Suprapubic skin (tissue), 3 donors: ENCODE results near the gene ABHD5.

Experiments used
- POLR2A ChIP-seq, 2 donors: fragments of 450-650 bp; IDR thresholded peaks; one replicate each; pipeline ENCODE4 v1.6.1; 2017; ENCODE audit warnings: antibody characterized with exemption in 2 of 2, mild to moderate bottlenecking in 2 of 2, moderate library complexity in 2 of 2
- TF ChIP-seq, protein P1 (sequence below), 2 donors: fragments of 200-600 bp in 1 of 2; fragments of 450-650 bp in 1 of 2; sonication (generic) in 1 of 2; IDR thresholded peaks; one replicate each; pipeline ENCODE4 v1.5.1; 2016 to 2019; ENCODE audit warnings: antibody characterized with exemption in 2 of 2, mild to moderate bottlenecking in 1 of 2, moderate library complexity in 1 of 2

DNA sequence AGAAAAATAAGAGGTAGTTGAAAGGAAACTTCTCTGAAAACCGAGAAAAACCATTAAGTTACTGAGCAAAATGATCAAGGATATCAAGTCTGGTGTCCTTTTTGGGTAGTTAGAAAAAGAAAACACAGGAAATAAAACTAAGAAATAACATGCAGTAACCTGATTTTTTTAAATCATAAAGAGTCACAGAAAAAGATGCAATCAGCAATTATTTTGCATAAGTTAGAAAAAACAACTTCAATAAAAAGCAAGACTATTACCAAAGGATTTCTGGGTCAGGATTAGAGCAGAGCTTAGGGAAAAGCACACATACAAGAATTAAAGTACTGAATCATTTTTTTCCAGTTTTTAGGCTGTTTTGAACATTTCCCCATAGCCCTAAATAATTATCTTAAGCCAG is 40.4 kb upstream of the ABHD5 start:
- TF ChIP-seq, protein P1, sequence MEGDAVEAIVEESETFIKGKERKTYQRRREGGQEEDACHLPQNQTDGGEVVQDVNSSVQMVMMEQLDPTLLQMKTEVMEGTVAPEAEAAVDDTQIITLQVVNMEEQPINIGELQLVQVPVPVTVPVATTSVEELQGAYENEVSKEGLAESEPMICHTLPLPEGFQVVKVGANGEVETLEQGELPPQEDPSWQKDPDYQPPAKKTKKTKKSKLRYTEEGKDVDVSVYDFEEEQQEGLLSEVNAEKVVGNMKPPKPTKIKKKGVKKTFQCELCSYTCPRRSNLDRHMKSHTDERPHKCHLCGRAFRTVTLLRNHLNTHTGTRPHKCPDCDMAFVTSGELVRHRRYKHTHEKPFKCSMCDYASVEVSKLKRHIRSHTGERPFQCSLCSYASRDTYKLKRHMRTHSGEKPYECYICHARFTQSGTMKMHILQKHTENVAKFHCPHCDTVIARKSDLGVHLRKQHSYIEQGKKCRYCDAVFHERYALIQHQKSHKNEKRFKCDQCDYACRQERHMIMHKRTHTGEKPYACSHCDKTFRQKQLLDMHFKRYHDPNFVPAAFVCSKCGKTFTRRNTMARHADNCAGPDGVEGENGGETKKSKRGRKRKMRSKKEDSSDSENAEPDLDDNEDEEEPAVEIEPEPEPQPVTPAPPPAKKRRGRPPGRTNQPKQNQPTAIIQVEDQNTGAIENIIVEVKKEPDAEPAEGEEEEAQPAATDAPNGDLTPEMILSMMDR (IDR thresholded peaks at IDR 0.05), result no peak
- no peak for TF ChIP-seq POLR2A (IDR thresholded peaks at IDR 0.05)
